ENCODE data around the gene GNAZ.

The GNAZ gene

DNA sequence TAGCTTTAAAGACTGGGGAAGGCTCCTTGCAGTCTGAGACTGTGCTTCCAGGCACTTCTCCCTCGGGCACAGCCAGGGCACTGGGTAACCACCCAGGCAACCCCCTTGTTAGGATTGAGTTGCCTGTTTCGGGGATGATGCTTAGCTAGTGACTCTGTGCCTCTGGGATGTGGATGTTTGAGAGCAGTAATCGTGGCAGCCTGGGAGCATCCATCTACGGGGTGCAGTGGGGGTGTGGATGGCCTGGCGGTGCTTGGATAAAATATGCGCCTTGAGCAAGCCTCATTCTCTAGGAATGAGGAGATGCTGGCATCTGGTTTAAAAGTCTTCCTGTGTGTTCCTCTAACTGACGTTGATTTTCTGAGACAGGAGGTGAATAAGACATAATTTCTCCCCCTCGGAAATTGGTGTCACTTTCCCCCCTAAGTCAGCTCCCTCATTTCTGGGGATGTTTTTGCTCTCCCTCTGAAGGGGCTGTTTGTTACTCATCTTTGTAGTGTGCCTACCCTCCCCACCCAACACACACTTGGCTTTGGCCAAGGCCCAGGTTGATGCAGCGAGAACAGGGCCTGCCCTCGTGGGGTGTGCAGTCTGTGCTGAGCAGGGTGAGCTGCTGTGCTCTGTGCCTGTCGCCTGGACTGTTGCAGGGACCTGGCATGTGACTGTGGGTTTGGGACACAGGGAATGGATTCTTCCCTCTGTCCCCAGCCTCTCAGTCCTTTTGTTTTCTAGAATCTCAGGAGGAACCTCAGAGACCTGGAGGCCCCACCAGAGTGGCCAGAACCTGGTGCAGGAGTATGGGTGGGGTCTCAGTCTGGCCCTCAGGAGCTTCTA is 2.0 kb downstream of the GNAZ start:
- Histone ChIP-seq H3K27ac (ENCODE audit: low read depth in 2 of 2, low read length in 2 of 2) (no peak overlapping the region), H3K4me3 (ENCODE audit: low read length in 2 of 2) (no peak overlapping the region), H3K27me3 (ENCODE audit: control insufficient read depth in 2 of 2, insufficient read depth in 2 of 2, low read length in 2 of 2) (peaks cover 9 to 11% of the 10 kb centered on the region in 2 donors), H3K9me3 (ENCODE audit: control insufficient read depth in 2 of 2, low read length in 2 of 2) (no peaks in the 10 kb centered on the region), H3K4me1 (ENCODE audit: control insufficient read depth in 2 of 2, insufficient read depth in 2 of 2, low read length in 2 of 2) (peaks cover 4 to 7% of the 10 kb centered on the region in 2 donors), H3K36me3 (ENCODE audit: control insufficient read depth in 2 of 2, insufficient read depth in 2 of 2, low read length in 2 of 2) (no peaks in the 10 kb centered on the region), H3K9ac (ENCODE audit: low read depth in 1 of 2, low read length in 2 of 2) (no peak overlapping the region)

GRCh38 chr22:23072911-23073491 is 2.7 kb downstream of the GNAZ start:
- Histone ChIP-seq H3K9ac (ENCODE audit: low read depth in 1 of 2, low read length in 2 of 2) (no peak overlapping the region), H3K27ac (ENCODE audit: low read depth in 2 of 2, low read length in 2 of 2) (no peak overlapping the region), H3K9me3 (ENCODE audit: control insufficient read depth in 2 of 2, low read length in 2 of 2) (no peaks in the 10 kb centered on the region), H3K4me3 (ENCODE audit: low read length in 2 of 2) (no peak overlapping the region), H3K36me3 (ENCODE audit: control insufficient read depth in 2 of 2, insufficient read depth in 2 of 2, low read length in 2 of 2) (no peaks in the 10 kb centered on the region), H3K27me3 (ENCODE audit: control insufficient read depth in 2 of 2, insufficient read depth in 2 of 2, low read length in 2 of 2) (peaks cover 7 to 9% of the 10 kb centered on the region in 2 donors), H3K4me1 (ENCODE audit: control insufficient read depth in 2 of 2, insufficient read depth in 2 of 2, low read length in 2 of 2) (peaks cover 4 to 7% of the 10 kb centered on the region in 2 donors)

GRCh38 chr22:23073526-23074229 is 3.4 kb downstream of the GNAZ start:
- no peaks in the 10 kb centered on the region for H3K9me3 ChIP-seq (ENCODE audit: control insufficient read depth in 2 of 2, low read length in 2 of 2)
- no peaks in the 10 kb centered on the region for H3K36me3 ChIP-seq (ENCODE audit: control insufficient read depth in 2 of 2, insufficient read depth in 2 of 2, low read length in 2 of 2)
- no peak overlapping the region for H3K9ac ChIP-seq (ENCODE audit: low read depth in 1 of 2, low read length in 2 of 2)
- H3K27me3 ChIP-seq (ENCODE audit: control insufficient read depth in 2 of 2, insufficient read depth in 2 of 2, low read length in 2 of 2): peaks cover 6 to 7% of the 10 kb centered on the region in 2 donors
- no peak overlapping the region for H3K4me3 ChIP-seq (ENCODE audit: low read length in 2 of 2)
- H3K27ac ChIP-seq (ENCODE audit: low read depth in 2 of 2, low read length in 2 of 2): no peak overlapping the region
- peaks cover 4 to 7% of the 10 kb centered on the region in 2 donors for H3K4me1 ChIP-seq (ENCODE audit: control insufficient read depth in 2 of 2, insufficient read depth in 2 of 2, low read length in 2 of 2)

GRCh38 chr22:23074451-23074850 is 4.1 kb downstream of the GNAZ start:
- Histone ChIP-seq H3K27ac (ENCODE audit: low read depth in 2 of 2, low read length in 2 of 2) (no peak overlapping the region), H3K9me3 (ENCODE audit: control insufficient read depth in 2 of 2, low read length in 2 of 2) (no peaks in the 10 kb centered on the region), H3K4me1 (ENCODE audit: control insufficient read depth in 2 of 2, insufficient read depth in 2 of 2, low read length in 2 of 2) (peaks cover 4 to 7% of the 10 kb centered on the region in 2 donors), H3K27me3 (ENCODE audit: control insufficient read depth in 2 of 2, insufficient read depth in 2 of 2, low read length in 2 of 2) (peaks cover 6 to 7% of the 10 kb centered on the region in 2 donors), H3K9ac (ENCODE audit: low read depth in 1 of 2, low read length in 2 of 2) (no peak overlapping the region), H3K4me3 (ENCODE audit: low read length in 2 of 2) (no peak overlapping the region), H3K36me3 (ENCODE audit: control insufficient read depth in 2 of 2, insufficient read depth in 2 of 2, low read length in 2 of 2) (no peaks in the 10 kb centered on the region)

- peaks cover 0 to 4% of the 10 kb centered on the region in 2 donors for H3K4me1 ChIP-seq (ENCODE audit: control insufficient read depth in 2 of 2, insufficient read depth in 2 of 2, low read length in 2 of 2)
- no peak overlapping the region for H3K9ac ChIP-seq (ENCODE audit: low read depth in 1 of 2, low read length in 2 of 2)
Observed at GRCh38 chr22:23075050-23075449, 4.7 kb downstream of the GNAZ start.

DNA sequence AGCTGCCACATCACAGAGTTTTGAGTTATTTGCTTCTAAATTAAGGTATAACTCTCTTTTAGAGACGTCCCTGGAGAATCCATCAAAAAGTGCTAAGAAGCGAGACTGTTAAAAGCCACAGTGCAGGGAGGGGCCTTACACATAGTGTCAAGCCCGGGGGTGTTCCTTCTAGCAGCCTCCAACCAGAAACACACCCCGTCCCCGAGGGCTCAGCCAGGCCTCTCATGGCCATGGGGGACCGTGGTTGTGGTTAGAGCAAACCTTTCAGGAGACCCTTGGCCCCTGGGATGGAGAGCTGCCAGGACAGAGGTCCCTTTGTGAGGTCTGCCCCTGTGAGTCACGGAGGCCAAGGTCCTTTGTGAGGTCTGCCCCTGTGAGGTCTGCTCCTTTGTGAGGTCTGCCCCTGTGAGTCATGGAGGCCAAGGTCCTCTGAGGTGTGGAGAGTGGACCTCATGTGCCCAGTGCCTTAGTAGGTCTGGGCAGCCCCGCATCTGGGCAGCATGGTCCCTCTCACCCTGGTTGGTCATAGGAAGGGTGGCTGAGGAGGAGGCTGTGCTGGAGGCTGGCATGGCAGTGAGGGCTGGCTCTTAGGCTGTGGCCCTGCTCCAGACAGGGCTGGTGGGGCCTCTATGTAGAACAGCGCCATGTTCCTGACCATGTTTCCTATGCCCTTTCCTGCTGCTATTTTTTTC is 5.4 kb downstream of the GNAZ start:
- H3K27ac ChIP-seq (ENCODE audit: low read depth in 2 of 2, low read length in 2 of 2): no peak overlapping the region
- H3K27me3 ChIP-seq (ENCODE audit: control insufficient read depth in 2 of 2, insufficient read depth in 2 of 2, low read length in 2 of 2): peaks cover 6 to 7% of the 10 kb centered on the region in 2 donors
- peaks cover 0 to 4% of the 10 kb centered on the region in 2 donors for H3K4me1 ChIP-seq (ENCODE audit: control insufficient read depth in 2 of 2, insufficient read depth in 2 of 2, low read length in 2 of 2)
- H3K9ac ChIP-seq (ENCODE audit: low read depth in 1 of 2, low read length in 2 of 2): no peak overlapping the region
- no peaks in the 10 kb centered on the region for H3K36me3 ChIP-seq (ENCODE audit: control insufficient read depth in 2 of 2, insufficient read depth in 2 of 2, low read length in 2 of 2)
- H3K9me3 ChIP-seq (ENCODE audit: control insufficient read depth in 2 of 2, low read length in 2 of 2): no peaks in the 10 kb centered on the region
- H3K4me3 ChIP-seq (ENCODE audit: low read length in 2 of 2): no peak overlapping the region

More at GRCh38 chr22:23075050-23075449, 4.7 kb downstream of the GNAZ start:
- Histone ChIP-seq H3K9me3 (ENCODE audit: control insufficient read depth in 2 of 2, low read length in 2 of 2) (no peaks in the 10 kb centered on the region), H3K36me3 (ENCODE audit: control insufficient read depth in 2 of 2, insufficient read depth in 2 of 2, low read length in 2 of 2) (no peaks in the 10 kb centered on the region), H3K4me3 (ENCODE audit: low read length in 2 of 2) (no peak overlapping the region), H3K27me3 (ENCODE audit: control insufficient read depth in 2 of 2, insufficient read depth in 2 of 2, low read length in 2 of 2) (peaks cover 6 to 7% of the 10 kb centered on the region in 2 donors), H3K27ac (ENCODE audit: low read depth in 2 of 2, low read length in 2 of 2) (no peak overlapping the region)

GRCh38 chr22:23076896-23077572 is 6.7 kb downstream of the GNAZ start:
- no peaks in the 10 kb centered on the region for H3K9me3 ChIP-seq (ENCODE audit: control insufficient read depth in 2 of 2, low read length in 2 of 2)
- H3K27ac ChIP-seq (ENCODE audit: low read depth in 2 of 2, low read length in 2 of 2): no peak overlapping the region
- no peak overlapping the region for H3K4me3 ChIP-seq (ENCODE audit: low read length in 2 of 2)
- no peaks in the 10 kb centered on the region for H3K4me1 ChIP-seq (ENCODE audit: control insufficient read depth in 2 of 2, insufficient read depth in 2 of 2, low read length in 2 of 2)
- no peaks in the 10 kb centered on the region for H3K36me3 ChIP-seq (ENCODE audit: control insufficient read depth in 2 of 2, insufficient read depth in 2 of 2, low read length in 2 of 2)
- H3K9ac ChIP-seq (ENCODE audit: low read depth in 1 of 2, low read length in 2 of 2): no peak overlapping the region
- H3K27me3 ChIP-seq (ENCODE audit: control insufficient read depth in 2 of 2, insufficient read depth in 2 of 2, low read length in 2 of 2): peaks cover 0 to 2% of the 10 kb centered on the region in 2 donors

- Histone ChIP-seq H3K9me3 (ENCODE audit: control insufficient read depth in 2 of 2, low read length in 2 of 2) (no peaks in the 10 kb centered on the region), H3K4me1 (ENCODE audit: control insufficient read depth in 2 of 2, insufficient read depth in 2 of 2, low read length in 2 of 2) (no peaks in the 10 kb centered on the region), H3K27ac (ENCODE audit: low read depth in 2 of 2, low read length in 2 of 2) (no peak overlapping the region), H3K4me3 (ENCODE audit: low read length in 2 of 2) (no peak overlapping the region), H3K9ac (ENCODE audit: low read depth in 1 of 2, low read length in 2 of 2) (no peak overlapping the region), H3K36me3 (ENCODE audit: control insufficient read depth in 2 of 2, insufficient read depth in 2 of 2, low read length in 2 of 2) (no peaks in the 10 kb centered on the region), H3K27me3 (ENCODE audit: control insufficient read depth in 2 of 2, insufficient read depth in 2 of 2, low read length in 2 of 2) (no peaks in the 10 kb centered on the region)
Observed at GRCh38 chr22:23077627-23078461, 7.5 kb downstream of the GNAZ start.

GRCh38 chr22:23078462-23078787 is 8.1 kb downstream of the GNAZ start:
- Histone ChIP-seq H3K9ac (ENCODE audit: low read depth in 1 of 2, low read length in 2 of 2) (no peak overlapping the region), H3K4me1 (ENCODE audit: control insufficient read depth in 2 of 2, insufficient read depth in 2 of 2, low read length in 2 of 2) (no peaks in the 10 kb centered on the region), H3K4me3 (ENCODE audit: low read length in 2 of 2) (no peak overlapping the region), H3K9me3 (ENCODE audit: control insufficient read depth in 2 of 2, low read length in 2 of 2) (no peaks in the 10 kb centered on the region), H3K27me3 (ENCODE audit: control insufficient read depth in 2 of 2, insufficient read depth in 2 of 2, low read length in 2 of 2) (no peaks in the 10 kb centered on the region), H3K36me3 (ENCODE audit: control insufficient read depth in 2 of 2, insufficient read depth in 2 of 2, low read length in 2 of 2) (no peaks in the 10 kb centered on the region), H3K27ac (ENCODE audit: low read depth in 2 of 2, low read length in 2 of 2) (no peak overlapping the region)
